IMR-90 (cell line): ENCODE data around the gene PRDM1.

Source experiments
- CEBPB ChIP-seq: IDR thresholded peaks from 2 replicates; pipeline ENCODE4 v1.6.1; 2012; ENCODE audit warnings: low read depth, low read length, improper control_type of control experiment
- CHD1 ChIP-seq: IDR thresholded peaks from 2 replicates; pipeline ENCODE4 v1.6.1; 2012; ENCODE audit warnings: low read depth, low read length, improper control_type of control experiment
- MAFK ChIP-seq: IDR thresholded peaks from 2 replicates; pipeline ENCODE4 v1.6.1; 2012; ENCODE audit warnings: low read depth, low read length, improper control_type of control experiment
- MAZ ChIP-seq: IDR thresholded peaks from 2 replicates; pipeline ENCODE4 v1.6.1; 2012; ENCODE audit warnings: low read depth, mild to moderate bottlenecking, low read length, improper control_type of control experiment, moderate library complexity, borderline replicate concordance
- MXI1 ChIP-seq: IDR thresholded peaks from 2 replicates; pipeline ENCODE4 v1.6.1; 2012; ENCODE audit warnings: low read depth, mild to moderate bottlenecking, low read length, moderate library complexity, borderline replicate concordance
- POLR2A ChIP-seq: IDR thresholded peaks from 2 replicates; pipeline ENCODE4 v1.6.1; 2012; ENCODE audit warnings: mild to moderate bottlenecking, low read depth, low read length
- RAD21 ChIP-seq: IDR thresholded peaks from 2 replicates; pipeline ENCODE4 v1.6.1; 2012; ENCODE audit warnings: low read length, improper control_type of control experiment
- RCOR1 ChIP-seq: IDR thresholded peaks from 2 replicates; pipeline ENCODE4 v1.6.1; 2012; ENCODE audit warnings: mild to moderate bottlenecking, low read length, improper control_type of control experiment; ENCODE audit not compliant: insufficient replicate concordance
- RFX5 ChIP-seq: IDR thresholded peaks from 2 replicates; pipeline ENCODE4 v1.8.0; 2012; ENCODE audit warnings: low read depth, mild to moderate bottlenecking, low read length, moderate library complexity
- SMC3 ChIP-seq: fragments of 150-350 bp; IDR thresholded peaks from 2 replicates; pipeline ENCODE4 v1.6.1; 2016; ENCODE audit warnings: low read depth, mild to moderate bottlenecking, antibody characterized with exemption, low read length, moderate library complexity
- USF2 ChIP-seq: fragments of 150-350 bp; IDR thresholded peaks from 2 replicates; pipeline ENCODE4 v1.6.1; 2017; ENCODE audit warnings: mild to moderate bottlenecking, antibody characterized with exemption, low read length, low read depth
- TF ChIP-seq, protein P1 (sequence below): conservative IDR thresholded peaks from 2 replicates; pipeline ENCODE4 v1.5.1; 2012; ENCODE audit warnings: mild to moderate bottlenecking, low read depth, low read length, improper control_type of control experiment
- TF ChIP-seq, protein P2 (sequence below): fragments of 150-350 bp; IDR thresholded peaks from 2 replicates; pipeline ENCODE4 v1.6.1; 2016; ENCODE audit warnings: low read depth, mild to moderate bottlenecking, low read length, moderate library complexity, borderline replicate concordance

- TF ChIP-seq, protein P1, sequence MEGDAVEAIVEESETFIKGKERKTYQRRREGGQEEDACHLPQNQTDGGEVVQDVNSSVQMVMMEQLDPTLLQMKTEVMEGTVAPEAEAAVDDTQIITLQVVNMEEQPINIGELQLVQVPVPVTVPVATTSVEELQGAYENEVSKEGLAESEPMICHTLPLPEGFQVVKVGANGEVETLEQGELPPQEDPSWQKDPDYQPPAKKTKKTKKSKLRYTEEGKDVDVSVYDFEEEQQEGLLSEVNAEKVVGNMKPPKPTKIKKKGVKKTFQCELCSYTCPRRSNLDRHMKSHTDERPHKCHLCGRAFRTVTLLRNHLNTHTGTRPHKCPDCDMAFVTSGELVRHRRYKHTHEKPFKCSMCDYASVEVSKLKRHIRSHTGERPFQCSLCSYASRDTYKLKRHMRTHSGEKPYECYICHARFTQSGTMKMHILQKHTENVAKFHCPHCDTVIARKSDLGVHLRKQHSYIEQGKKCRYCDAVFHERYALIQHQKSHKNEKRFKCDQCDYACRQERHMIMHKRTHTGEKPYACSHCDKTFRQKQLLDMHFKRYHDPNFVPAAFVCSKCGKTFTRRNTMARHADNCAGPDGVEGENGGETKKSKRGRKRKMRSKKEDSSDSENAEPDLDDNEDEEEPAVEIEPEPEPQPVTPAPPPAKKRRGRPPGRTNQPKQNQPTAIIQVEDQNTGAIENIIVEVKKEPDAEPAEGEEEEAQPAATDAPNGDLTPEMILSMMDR: no peak
- TF ChIP-seq USF2 (no peak), CEBPB (no peak), POLR2A (no peak), SMC3 (no peak), RFX5 (no peak), CHD1 (no peak), MAFK (no peak), RAD21 (no peak), MAZ (no peak), RCOR1 (no peak), MXI1 (no peak)
- TF ChIP-seq, protein P2, sequence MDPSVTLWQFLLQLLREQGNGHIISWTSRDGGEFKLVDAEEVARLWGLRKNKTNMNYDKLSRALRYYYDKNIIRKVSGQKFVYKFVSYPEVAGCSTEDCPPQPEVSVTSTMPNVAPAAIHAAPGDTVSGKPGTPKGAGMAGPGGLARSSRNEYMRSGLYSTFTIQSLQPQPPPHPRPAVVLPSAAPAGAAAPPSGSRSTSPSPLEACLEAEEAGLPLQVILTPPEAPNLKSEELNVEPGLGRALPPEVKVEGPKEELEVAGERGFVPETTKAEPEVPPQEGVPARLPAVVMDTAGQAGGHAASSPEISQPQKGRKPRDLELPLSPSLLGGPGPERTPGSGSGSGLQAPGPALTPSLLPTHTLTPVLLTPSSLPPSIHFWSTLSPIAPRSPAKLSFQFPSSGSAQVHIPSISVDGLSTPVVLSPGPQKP: no peak
Measured at GRCh38 chr6:106133040-106133439, 46.9 kb downstream of the PRDM1 start.
